Esophagus squamous epithelium (tissue), 5 donors: ENCODE results near the gene NUBP2. TPM values are rescaled to one million over a fixed set of nuclear protein-coding genes. Genes with fewer than 3 reads are reported as not detected.

Experiments used
- DNase-seq: peaks from one replicate; lab custom pipeline; 2025; lab: John Stamatoyannopoulos, UW
- H3K27ac ChIP-seq, 4 donors: fragments of 200-600 bp; sonication (generic); one replicate each; pipeline ENCODE4 v1.5.1; 2016 to 2019; ENCODE audit warnings: mild to moderate bottlenecking in 1 of 4
- H3K27me3 ChIP-seq, 4 donors: fragments of 200-600 bp; sonication (generic); 1 replicate in 3 of 4; 2 replicates in 1 of 4; pipeline versions ENCODE4 v1.5.1 to v1.6.0; 2017 to 2021; ENCODE audit warnings: antibody characterized with exemption in 1 of 4
- H3K36me3 ChIP-seq, 3 donors: fragments of 200-600 bp; sonication (generic); one replicate each; pipeline ENCODE4 v1.5.1; 2016 to 2019
- H3K4me1 ChIP-seq, 3 donors: fragments of 200-600 bp; sonication (generic); one replicate each; pipeline ENCODE4 v1.5.1; 2017 to 2019
- H3K4me3 ChIP-seq, 4 donors: fragments of 200-600 bp; sonication (generic); 1 replicate in 3 of 4; 2 replicates in 1 of 4; pipeline ENCODE4 v1.5.1; 2016 to 2019; ENCODE audit warnings: mild to moderate bottlenecking in 2 of 4, moderate library complexity in 1 of 4
- H3K9me3 ChIP-seq, 3 donors: fragments of 200-600 bp; sonication (generic); one replicate each; pipeline ENCODE4 v1.5.1; 2016 to 2019
- POLR2A ChIP-seq, 4 donors: fragments of 450-650 bp; IDR thresholded peaks; one replicate each; pipeline ENCODE4 v1.6.1; 2017; ENCODE audit warnings: antibody characterized with exemption in 4 of 4, mild to moderate bottlenecking in 4 of 4, moderate library complexity in 3 of 4
- WGBS, 2 donors: methylation state at CpG; one replicate each; pipeline ENCODE4 v1.1.5; 2018; 5-methylcytosine and 5-hydroxymethylcytosine counted together
- intact Hi-C: fragments of 100-400 bp; cut with DNase I; formaldehyde crosslinking; loops from one replicate; pipeline ENCODE4 v1.15.0; 2022
- total RNA-seq, 4 donors: library from RNA; depleted of rRNA; stranded (reverse); fragments of >200 nt; gene quantifications; one replicate each; pipeline ENCODE4 v1.1.0, GENCODE V29; 2016
- TF ChIP-seq, protein P1 (sequence below), 6 experiments: fragments of 450-650 bp in 4 of 6; fragments of 200-600 bp in 2 of 6; sonication (generic) in 2 of 6; IDR thresholded peaks; one replicate each; pipeline ENCODE4 v1.5.1; 2016 to 2019; ENCODE audit warnings: antibody characterized with exemption in 6 of 6, mild to moderate bottlenecking in 4 of 6, moderate library complexity in 4 of 6
- donor health status: DM: yes; HTN: yes; CAD: no.

NUBP2 gene
- total RNA-seq, 4 donors from 2014 or later, result 71.4 to 91.5 (median 79.5) TPM

DNA sequence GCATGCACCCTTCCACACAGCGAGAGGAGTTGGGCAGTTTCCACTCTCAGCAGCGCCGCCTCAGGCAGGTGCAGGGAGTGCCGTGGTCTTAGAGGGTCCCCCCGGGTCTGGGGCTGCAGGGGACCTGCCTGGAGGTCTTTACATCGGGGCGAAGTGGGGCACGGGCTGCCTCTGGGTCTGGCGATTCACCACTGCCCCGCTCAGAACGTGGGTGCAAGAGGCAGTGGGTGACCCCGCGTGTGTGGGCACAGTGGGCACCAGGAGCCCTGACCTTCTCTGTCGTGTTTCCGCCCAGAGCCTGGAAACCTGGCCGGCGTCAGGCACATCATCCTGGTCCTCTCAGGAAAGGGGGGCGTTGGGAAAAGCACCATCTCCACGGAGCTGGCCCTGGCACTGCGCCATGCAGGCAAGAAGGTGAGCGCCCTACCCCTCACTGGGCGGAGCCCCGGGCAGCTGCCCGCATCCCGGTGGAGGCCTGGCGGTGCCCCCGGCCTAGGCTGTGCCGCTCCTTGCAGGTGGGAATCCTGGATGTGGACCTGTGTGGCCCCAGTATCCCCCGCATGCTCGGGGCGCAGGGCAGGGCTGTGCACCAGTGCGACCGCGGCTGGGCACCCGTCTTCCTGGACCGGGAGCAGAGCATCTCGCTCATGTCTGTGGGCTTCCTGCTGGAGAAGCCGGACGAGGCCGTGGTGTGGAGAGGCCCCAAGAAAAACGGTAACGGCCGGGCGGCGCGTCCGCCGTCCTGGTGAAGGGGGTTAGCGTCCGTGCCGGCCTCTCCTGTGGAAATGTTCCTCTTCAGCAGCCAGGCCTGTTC lies 3.7 kb downstream of the NUBP2 start:
- Histone ChIP-seq H3K27ac (no peak overlapping the region), H3K4me1 (peaks cover 26 to 69% (median 30%) of the 10 kb centered on the region in 3 donors), H3K36me3 (peaks cover 0 to 65% (median 8%) of the 10 kb centered on the region in 3 donors), H3K27me3 (no peaks in the 10 kb centered on the region), H3K9me3 (no peaks in the 10 kb centered on the region), H3K4me3 (no peak overlapping the region)
- intact Hi-C loops, result no loop called here
- no peak for DNase-seq
- TF ChIP-seq, protein P1, sequence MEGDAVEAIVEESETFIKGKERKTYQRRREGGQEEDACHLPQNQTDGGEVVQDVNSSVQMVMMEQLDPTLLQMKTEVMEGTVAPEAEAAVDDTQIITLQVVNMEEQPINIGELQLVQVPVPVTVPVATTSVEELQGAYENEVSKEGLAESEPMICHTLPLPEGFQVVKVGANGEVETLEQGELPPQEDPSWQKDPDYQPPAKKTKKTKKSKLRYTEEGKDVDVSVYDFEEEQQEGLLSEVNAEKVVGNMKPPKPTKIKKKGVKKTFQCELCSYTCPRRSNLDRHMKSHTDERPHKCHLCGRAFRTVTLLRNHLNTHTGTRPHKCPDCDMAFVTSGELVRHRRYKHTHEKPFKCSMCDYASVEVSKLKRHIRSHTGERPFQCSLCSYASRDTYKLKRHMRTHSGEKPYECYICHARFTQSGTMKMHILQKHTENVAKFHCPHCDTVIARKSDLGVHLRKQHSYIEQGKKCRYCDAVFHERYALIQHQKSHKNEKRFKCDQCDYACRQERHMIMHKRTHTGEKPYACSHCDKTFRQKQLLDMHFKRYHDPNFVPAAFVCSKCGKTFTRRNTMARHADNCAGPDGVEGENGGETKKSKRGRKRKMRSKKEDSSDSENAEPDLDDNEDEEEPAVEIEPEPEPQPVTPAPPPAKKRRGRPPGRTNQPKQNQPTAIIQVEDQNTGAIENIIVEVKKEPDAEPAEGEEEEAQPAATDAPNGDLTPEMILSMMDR (IDR thresholded peaks at IDR 0.05), result no peak
- WGBS, 2 donors, result 96% methylated on average over 17 of the region's 51 CpGs; no CpG with 5 or more reads in 1 of the 2 donors

- DNase-seq, result no peak
- peaks cover 21 to 63% (median 28%) of the 10 kb centered on the region in 3 donors for H3K4me1 ChIP-seq
- H3K36me3 ChIP-seq, result peaks cover 0 to 71% (median 8%) of the 10 kb centered on the region in 3 donors
- H3K27me3 ChIP-seq, result no peaks in the 10 kb centered on the region
- TF ChIP-seq, protein P1 (IDR thresholded peaks at IDR 0.05), result no peak
- TF ChIP-seq POLR2A (IDR thresholded peaks at IDR 0.05), result no peak
- 81% methylated on average over 4 of the region's 6 CpGs; no CpG with 5 or more reads in 1 of the 2 donors for WGBS, 2 donors
- no peak overlapping the region for H3K27ac ChIP-seq
- intact Hi-C loops, result no loop called here
- no peak overlapping the region for H3K4me3 ChIP-seq
- no peaks in the 10 kb centered on the region for H3K9me3 ChIP-seq
Measured at GRCh38 chr16:1787056-1787321, 4.2 kb downstream of the NUBP2 start.

- H3K4me3 ChIP-seq, result no peak overlapping the region
- intact Hi-C loops, result no loop called here
- peaks cover 0 to 76% (median 8%) of the 10 kb centered on the region in 3 donors for H3K36me3 ChIP-seq
- H3K27ac ChIP-seq, result no peak overlapping the region
- DNase-seq, result no peak
- 94% methylated on average over 5 of the region's 44 CpGs; no CpG with 5 or more reads in 1 of the 2 donors for WGBS, 2 donors
- TF ChIP-seq, protein P1 (IDR thresholded peaks at IDR 0.05), result no peak
- TF ChIP-seq POLR2A (IDR thresholded peaks at IDR 0.05), result no peak
- peaks cover 21 to 63% (median 28%) of the 10 kb centered on the region in 3 donors for H3K4me1 ChIP-seq
- no peaks in the 10 kb centered on the region for H3K9me3 ChIP-seq
- no peaks in the 10 kb centered on the region for H3K27me3 ChIP-seq
Measured at GRCh38 chr16:1787322-1788094, 4.7 kb downstream of the NUBP2 start.

DNA sequence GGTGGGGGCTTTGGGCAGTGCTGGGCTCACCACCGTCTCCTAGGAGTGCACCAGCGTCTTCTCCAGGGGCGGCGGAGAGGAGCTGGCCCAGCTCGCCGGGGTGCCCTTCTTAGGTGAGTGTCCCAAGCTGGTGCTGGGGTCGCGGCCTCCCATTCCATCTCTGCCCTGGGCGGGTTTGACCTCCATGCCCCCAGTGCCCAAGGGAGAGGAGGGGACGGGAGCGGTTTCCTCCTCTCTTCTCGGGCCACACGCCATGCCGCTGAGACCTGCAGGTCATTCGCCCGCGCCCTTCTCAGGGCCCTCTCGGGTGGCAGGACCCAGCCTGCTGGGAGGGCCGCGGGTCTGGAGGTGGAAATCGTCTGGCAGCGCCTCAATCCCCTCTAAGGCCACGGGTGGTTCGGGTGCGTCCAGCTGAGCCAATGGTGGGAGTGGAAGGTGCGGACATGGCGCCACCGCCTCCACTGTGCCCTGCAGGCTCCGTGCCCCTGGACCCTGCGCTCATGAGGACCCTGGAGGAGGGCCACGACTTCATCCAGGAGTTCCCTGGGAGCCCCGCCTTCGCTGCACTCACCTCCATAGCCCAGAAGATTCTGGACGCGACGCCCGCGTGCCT lies 5.4 kb downstream of the NUBP2 start:
- no peak for TF ChIP-seq POLR2A (IDR thresholded peaks at IDR 0.05)
- TF ChIP-seq, protein P1 (IDR thresholded peaks at IDR 0.05), result no peak
- peaks cover 20 to 62% (median 28%) of the 10 kb centered on the region in 3 donors for H3K4me1 ChIP-seq
- DNase-seq, result no peak
- intact Hi-C loops, result no loop called here
- no peaks in the 10 kb centered on the region for H3K9me3 ChIP-seq
- H3K27me3 ChIP-seq, result no peaks in the 10 kb centered on the region
- no peak overlapping the region for H3K4me3 ChIP-seq
- WGBS, 2 donors, result 80 to 81% methylated on average over 1 to 7 of the region's 38 CpGs
- peak overlapping the region in 2 of 4 donors; percentile 15 to 55 for H3K27ac ChIP-seq
- peaks cover 0 to 78% (median 8%) of the 10 kb centered on the region in 3 donors for H3K36me3 ChIP-seq
